ENCODE measurements around the gene HMCES.

DNA sequence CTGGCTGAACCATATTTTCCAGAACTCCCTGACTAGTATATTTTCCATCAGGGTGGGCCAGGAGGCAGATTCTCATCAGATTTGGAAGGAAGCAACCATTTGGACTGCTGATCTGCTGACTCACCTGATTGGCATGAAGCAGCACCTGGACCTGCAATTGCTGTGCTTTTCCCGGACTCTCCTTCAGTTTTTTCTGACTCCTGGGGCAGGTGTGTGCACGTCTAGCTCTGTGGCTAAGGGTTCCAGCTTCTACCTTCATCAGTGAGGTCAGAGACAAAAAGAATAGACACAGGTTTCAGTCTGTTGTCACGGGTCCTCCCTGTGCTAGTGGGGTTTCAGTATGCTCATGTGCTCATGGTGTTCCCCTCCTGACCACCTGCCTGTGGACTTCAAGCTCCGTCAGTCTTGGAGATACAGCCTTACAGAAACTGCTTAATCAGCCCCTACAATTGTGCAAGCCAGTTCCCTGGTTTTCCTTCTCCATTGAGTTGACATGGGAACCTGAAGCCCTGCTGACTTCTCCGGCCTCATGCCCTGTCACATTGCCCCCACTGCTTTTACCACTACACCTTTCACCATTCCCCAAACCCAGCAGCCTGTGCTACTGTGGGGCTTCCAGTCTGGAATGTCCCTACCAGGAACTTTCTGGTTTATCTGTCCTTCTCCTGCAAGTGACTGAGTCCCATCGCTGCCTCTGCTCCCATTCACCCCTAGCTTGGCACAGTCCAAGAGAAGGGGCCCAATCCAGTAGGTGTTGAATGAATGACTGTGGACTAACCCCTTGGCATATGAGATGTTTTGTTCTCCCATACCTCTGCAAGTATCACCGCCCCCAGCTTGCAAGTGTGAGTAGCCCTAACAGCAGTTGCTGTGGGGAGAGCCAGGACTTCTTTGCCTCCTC, 31.7 kb downstream of the HMCES start:
- TF ChIP-seq, protein P1, sequence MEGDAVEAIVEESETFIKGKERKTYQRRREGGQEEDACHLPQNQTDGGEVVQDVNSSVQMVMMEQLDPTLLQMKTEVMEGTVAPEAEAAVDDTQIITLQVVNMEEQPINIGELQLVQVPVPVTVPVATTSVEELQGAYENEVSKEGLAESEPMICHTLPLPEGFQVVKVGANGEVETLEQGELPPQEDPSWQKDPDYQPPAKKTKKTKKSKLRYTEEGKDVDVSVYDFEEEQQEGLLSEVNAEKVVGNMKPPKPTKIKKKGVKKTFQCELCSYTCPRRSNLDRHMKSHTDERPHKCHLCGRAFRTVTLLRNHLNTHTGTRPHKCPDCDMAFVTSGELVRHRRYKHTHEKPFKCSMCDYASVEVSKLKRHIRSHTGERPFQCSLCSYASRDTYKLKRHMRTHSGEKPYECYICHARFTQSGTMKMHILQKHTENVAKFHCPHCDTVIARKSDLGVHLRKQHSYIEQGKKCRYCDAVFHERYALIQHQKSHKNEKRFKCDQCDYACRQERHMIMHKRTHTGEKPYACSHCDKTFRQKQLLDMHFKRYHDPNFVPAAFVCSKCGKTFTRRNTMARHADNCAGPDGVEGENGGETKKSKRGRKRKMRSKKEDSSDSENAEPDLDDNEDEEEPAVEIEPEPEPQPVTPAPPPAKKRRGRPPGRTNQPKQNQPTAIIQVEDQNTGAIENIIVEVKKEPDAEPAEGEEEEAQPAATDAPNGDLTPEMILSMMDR (IDR thresholded peaks at IDR 0.05; ENCODE audit: low read depth, low read length), result no peak
- TF ChIP-seq EZH2phosphoT487 (IDR thresholded peaks at IDR 0.05; ENCODE audit: low read depth), result no peak
